Measurements from ENCODE around the gene SNIP1.
"Not testable (repeated sequence)": the region's sequence is repeated elsewhere in the genome, so short reads cannot be mapped to it uniquely, and the experiment has no call there.

SNIP1 gene

DNA sequence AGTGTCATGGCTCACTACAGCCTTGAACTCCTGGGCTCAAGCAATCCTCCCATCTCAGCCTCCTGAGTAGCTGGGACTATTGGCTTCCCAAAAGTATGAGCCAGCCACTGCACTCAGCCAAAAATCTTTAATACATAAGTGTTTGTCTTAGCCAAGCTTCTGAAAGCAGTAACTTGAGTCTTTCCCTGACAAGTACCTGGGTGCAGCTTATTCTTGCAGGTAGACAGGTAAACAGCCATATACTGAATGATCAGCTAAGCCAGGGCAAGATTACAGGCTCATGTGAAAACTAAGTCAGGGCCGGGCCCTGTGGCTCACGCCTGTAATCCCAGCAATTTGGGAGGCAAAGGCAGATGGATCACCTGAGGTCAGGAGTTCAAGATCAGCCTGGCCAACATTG is 47.4 kb downstream of the SNIP1 start:
- no peak for DNase-seq

DNA sequence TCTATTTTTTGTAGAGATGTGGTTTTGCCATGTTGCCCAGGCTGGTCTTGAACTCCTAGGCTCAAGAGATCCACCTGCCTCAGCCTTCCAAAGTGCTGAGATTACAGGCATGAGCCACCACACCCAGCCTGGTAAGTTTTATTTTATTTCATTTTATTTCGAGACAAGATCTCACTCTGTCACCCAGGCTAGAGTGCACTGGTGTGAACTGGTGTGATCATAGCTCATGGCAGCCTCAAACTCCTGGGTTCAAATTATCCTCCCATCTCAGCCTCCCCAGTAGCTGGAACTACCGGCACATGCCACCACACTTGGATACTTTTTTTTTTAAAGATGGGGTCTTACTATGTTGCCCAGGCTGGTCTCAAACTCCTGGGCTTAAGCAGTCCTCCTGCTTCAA is 51.3 kb downstream of the SNIP1 start:
- DNase-seq = not testable (repeated sequence)

DNA sequence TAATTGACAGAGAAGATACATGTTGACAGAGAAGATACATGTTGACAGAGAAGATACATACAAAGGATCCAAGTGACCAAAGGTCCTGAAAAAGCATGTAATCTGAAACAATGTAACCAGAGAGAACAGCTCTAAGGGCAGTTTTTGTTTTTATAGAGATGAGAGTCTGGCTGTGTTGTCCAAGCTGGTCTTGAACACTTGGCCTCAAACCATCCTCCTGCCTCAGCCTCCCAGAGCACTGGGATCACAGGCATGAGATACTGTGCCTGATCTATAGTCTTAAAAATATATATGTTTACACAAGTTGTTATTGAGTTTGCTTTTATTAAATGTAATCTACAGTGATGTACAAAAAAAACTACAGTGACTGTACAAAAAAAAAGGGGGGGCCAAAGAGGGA is 52.0 kb downstream of the SNIP1 start:
- DNase-seq = no peak

DNA sequence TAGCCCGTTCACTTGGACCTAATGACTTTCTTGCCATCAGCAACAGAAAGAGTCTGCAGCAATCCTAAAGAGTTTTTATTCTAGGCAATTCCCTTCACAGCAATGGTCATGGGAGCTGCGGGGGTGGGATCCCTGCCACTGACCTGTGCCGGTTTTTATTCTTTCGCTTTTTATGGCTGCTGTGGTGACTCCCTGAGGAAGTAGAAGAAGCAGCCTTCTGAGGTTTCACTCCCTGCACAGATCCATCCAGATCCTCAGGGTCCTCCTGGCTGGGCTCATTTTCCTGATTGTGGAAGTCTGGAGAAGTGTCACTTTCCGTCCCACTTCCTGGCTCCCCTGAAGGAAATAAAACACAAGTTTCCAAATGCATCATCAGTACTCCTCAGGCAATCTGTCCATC is 52.4 kb downstream of the SNIP1 start:
- no peak for DNase-seq

DNA sequence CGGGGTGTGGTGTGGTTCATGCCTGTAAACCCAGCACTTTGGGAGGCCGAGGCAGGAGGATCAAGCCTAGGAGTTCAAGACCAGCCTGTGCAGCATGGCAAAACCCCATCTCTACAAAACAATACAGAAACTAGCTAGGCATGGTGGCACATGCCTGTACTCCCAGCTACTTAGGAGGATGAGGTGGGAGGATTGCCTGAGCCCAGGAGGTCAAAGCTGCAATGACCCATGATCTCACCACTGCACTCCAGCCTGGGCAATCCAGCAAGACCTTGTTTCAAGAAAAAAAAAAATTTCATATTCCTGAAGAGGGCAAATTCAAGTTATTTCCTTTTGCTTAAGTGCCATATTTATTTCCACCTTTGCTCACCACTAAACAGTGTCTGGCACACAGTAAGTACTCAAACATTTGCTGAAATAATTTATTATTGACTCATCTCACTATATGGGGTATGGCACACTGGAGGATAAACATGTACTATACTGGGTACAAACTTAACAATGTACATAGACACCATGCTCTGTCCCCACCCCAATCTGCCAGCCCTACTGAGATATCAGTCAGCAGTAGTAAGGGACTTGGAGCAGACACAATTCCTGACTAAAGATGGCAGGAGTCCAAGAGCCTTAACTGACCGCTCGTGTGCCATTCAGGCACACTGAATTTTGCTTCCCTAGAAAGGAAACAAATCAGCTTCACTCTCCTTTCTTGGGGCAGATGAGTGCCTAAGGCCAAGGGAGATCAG is 55.0 kb downstream of the SNIP1 start:
- no peak for DNase-seq

DNA sequence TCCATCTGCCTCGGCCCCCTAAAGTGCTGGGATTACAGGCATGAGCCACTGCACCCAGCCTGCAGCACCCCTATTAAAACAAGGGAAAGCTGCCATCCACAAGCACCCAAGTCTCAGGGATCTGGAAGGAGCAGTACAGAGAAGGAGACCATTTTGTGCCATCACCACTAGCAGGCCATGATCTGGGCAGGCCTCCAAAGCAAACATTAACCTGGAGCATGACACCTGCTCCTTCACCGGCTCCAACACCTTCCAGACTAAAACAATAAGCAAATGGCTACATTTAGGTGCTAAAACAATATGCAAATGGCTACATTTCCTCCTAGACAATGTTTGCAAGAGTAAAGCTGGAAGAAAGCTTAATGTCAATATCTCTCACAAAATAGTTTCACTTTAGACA is 56.3 kb downstream of the SNIP1 start:
- DNase-seq = no peak

DNA sequence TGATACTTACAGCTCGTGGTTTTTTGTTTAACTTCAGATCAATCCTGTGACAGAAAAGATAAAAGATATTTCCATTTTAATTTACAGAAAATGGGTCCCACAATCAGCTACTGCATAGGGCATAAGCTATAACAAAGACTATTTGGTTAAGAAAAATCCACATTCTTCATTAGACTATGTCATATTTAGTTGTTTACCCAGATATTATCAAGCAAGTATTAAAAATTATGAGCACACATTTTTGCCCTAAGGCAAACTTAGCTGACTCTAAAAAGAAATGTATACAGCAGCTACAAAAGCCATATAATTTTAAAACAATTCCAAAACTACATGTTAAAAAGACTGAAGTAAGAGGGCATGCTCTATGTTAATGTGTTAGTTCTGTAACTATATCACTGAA is 58.2 kb downstream of the SNIP1 start:
- no peak for DNase-seq

DNA sequence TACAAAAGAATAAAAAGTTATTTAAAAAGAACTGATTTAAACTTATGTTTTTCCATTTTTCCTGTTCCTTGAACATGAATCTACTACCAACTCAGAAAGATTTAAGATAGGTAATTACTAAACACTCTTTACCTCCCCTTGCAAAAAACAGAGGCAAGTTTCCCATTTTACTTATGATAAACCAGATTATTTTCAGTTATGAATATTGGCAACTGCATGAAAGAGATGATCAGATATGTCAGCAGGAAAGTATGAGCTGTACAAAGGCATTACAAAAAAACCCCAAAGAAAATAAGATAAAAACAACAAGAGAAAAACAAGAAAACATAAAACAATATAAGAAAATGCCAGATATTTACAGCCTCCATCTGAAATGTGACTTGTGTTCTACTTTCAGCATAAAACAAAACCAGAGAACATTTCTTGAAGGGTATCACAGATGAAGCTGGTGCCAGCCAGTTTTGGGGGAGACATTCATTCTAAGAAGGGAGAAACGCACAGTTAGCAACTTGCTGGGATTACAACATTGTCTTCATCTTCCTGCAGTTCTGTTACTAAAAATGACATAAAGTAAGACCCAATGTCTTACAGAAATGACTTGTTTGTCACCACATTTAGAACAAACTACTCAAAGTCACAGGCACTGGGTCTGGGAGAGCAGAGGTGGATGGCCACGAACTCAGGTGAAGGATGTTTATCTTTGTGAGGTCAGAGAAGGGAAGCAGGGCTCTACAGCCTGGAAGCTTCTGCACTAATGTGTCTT is 60.6 kb downstream of the SNIP1 start:
- DNase-seq = no peak

DNA sequence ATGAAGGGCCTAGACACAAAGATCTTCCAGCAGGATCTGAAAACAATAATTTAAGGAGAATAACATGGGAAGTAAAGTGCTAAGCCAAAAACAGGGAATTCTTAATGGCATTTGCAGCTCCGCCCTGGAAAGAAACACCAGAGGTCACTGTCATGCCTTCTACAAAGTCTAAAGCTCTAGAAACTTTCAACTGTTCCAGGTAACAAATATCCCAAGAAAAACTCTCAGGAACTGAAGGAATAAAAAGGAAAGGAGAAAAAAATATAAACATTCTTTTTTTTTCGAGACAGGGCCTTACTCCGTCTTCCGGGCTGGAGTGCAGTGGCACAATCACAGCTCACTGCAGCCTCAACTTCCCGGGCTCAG is 66.5 kb downstream of the SNIP1 start:
- no peak for DNase-seq

DNA sequence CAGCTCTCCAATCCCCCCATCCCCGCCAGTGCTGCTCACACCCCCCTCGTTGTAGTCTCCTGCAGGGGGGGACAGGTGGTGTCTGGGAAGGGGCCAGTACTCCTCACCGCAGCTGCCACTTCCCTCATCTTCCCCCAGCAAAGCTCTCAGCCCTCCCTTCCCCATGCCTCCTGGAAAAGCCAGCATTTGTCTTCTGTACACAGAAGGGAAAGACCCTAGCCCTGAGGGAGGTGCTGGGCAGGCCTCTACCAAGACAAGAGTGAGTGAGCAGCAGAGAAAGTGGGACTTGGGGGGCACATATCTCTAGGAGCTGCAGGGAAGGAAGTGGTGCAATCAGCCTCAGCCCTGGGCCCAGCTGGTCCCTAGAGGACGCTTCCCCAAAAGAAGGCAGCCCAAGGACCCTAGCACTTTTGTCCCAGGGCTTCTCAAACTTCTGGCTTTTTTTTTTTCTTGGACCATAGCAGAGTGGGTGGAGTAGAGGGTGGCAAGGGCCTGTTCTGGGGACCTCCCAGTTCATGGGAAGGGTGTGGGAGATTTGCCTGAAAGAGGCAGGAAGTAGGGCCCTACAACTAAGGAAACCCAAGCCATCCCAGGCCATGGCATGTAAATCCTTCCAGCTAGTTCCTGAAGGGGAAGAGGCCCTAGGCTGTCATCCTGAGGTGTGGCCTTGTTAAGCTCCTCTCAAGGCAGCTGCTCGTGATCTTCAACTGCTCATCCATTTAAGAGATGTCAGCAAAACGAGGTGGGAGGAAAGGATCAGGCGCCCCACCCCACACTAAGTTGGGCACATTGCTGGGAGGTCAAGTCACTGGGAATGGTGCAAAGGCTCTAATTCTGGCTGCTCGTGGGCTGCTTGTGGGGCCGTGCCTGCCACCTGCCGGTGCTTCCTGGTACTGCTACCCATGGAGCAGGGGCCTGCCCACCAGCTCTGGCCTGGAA is 67.1 kb downstream of the SNIP1 start:
- DNase-seq = peak; percentile 31

DNA sequence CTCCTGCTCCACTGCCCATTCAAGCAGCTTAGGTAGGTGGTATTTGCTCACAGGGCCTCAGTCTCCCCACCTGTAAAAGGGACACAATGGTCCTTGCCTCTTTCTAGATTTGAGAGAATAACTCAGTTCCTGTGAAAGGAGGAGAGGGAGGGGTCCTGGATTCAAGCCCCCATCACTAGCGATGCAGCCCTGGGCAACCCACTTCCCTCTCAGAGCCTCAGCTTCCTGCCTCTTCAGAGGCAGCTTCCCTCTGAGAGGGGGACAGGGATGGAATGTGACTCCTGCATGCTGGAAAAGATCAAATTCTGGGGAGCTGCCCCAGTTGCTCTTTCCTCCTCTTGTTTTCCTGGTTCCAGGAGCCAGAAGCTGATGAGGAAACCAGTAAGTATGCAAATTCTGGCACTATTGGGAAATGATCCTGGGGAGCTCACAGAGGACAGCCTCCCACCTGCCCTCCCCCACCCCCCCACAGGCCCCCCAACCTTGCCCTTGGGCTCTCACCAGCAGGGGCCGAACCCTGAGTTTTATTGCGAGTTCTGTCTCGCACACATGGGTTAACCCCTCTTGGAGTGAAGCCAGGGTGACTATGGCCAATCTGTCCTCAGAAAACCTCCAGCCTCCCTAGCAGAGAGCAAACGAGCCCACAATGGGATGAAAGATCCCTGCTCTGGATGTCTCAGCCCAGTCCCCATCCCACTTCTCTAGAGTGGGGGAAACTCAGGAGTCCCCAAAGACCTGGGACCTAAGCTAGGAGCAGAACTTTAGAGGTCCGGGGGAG is 68.0 kb downstream of the SNIP1 start:
- no peak for DNase-seq

Measured in GOT3 (cell line).